ENCODE data around the gene MYO7A.

DNA sequence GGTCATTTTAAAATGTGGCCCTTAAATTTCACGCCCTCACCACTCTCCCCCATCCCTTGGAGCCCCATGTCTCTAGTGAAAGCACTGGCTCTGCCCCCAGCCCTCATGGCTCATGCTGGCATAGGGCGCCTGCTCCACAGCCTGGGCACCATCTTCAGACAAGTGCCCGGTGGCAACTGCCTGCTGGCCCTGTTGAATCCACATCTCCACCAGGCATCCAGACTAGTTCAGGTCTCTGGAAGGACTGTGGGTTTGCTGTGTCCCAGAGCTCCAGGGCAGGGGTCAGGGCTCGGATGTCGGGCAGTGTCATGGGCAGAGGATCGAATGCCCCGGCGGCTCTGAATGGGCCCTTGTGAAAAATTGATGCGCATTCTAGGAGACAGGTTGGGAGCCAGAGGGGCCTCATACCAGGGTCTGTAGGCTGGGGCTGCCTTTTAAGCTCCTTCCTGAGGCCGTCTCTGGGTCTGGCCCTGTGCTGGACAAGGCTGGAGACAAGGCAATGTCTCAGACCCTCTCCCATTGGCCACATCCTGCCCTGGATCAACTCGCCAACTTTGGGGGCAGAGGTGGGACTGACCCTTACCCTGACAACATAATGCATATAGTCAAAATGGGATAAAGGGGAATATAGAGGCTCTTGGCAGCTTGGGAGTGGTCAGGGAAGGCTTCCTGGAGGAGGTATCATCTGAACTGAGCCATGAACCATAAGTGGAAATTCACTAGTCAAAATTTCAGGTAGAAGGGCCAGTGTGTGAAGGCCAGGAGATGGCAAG lies 1.2 kb downstream of the MYO7A start:
- TF ChIP-seq POLR2A (IDR thresholded peaks at IDR 0.05): no peak
- TF ChIP-seq, protein P1, sequence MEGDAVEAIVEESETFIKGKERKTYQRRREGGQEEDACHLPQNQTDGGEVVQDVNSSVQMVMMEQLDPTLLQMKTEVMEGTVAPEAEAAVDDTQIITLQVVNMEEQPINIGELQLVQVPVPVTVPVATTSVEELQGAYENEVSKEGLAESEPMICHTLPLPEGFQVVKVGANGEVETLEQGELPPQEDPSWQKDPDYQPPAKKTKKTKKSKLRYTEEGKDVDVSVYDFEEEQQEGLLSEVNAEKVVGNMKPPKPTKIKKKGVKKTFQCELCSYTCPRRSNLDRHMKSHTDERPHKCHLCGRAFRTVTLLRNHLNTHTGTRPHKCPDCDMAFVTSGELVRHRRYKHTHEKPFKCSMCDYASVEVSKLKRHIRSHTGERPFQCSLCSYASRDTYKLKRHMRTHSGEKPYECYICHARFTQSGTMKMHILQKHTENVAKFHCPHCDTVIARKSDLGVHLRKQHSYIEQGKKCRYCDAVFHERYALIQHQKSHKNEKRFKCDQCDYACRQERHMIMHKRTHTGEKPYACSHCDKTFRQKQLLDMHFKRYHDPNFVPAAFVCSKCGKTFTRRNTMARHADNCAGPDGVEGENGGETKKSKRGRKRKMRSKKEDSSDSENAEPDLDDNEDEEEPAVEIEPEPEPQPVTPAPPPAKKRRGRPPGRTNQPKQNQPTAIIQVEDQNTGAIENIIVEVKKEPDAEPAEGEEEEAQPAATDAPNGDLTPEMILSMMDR (IDR thresholded peaks at IDR 0.05): no peak
